Measurements from ENCODE around the gene SLC15A4.

SLC15A4 gene

DNA sequence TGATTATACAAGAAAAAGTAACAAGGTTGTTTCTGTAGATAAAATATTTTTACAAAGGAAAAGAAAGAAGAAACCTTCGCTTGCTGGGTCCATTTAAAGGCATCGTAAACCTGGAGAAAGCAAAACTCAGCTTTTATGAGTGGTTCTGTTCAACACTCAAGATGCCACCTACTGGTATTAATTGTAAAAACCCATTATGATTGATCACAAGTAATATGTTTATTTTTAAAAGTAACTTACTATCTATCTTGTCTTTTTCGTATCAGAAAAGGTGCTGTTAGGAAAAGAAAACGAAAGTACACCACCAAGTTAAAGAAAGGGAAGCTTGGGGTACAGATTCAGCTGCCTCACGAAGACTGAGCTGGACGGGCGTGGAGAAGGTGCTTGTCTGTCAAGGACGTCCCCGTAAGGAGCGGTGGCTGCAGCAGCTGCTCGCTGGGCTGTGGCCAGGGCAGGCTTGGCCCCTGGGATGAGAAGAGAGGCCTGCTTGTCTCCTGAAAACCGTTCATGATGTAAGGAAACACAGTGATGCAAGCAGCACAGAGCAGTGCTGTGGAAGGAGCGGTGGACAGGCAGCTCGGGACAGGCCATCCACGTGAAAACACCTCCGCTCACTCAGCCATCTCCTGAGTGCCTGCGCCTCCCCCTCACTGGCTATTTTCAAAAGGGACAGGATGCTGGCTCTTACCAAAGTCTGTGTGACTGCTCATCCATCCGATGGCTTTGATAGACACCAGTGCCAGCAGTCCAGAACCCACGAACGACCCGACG, 25.0 kb downstream of the SLC15A4 start:
- FAIRE-seq (no peak), DNase-seq (ENCODE audit: insufficient read length, low spot score) (no peak)
- no peak for TF ChIP-seq POLR2A (IDR thresholded peaks at IDR 0.05; ENCODE audit: low read depth, low read length)

DNA sequence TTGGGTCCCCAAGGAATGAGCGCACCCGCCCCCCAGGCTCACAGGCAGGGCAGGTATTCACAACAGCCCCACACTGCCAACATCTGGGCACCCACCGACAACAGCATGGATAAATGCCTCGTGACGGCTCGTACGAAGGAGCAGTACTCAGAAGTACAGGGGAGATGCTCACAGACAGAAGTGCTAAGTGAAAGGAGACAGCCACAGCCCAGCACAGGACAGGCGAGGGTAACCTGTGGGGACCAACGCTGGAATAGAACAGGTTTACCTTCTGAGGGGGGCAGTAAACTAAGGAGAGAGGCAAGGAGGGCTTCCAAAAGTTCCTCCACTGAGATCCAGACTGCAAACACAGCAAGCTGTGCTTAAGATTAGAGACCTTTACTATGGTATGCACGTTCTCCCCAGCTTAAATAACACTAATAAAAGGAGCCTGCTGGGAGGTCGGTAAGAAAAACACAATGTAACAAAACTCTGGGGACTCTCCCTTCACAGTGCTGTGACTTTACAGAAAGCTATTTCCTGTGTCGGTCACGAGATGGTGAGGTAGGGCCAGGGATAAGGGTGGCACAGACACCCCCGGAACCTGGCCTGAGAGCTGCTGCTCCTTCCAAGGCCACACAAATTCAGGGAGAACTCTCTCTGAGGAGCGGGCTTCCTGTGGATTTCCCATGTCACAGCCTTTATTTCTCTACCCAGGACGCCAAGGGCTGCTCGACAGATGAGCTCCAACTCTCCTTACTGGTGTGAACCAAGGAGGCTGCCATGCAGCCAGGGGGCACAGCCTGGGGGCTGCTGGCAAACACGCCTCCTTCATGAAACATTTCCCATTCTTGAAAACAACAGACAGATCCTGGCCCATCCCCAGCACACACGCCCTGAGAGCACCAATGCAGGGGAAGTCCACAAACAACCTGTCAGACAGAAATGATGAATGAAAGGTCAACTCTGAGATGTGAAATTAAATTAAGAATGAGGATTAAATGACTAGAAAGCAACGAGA, 26.3 kb downstream of the SLC15A4 start:
- TF ChIP-seq POLR2A (IDR thresholded peaks at IDR 0.05; ENCODE audit: low read depth, low read length) = no peak
- DNase-seq (ENCODE audit: insufficient read length, low spot score) (peak; percentile 81), FAIRE-seq (peak; percentile 72)

DNA sequence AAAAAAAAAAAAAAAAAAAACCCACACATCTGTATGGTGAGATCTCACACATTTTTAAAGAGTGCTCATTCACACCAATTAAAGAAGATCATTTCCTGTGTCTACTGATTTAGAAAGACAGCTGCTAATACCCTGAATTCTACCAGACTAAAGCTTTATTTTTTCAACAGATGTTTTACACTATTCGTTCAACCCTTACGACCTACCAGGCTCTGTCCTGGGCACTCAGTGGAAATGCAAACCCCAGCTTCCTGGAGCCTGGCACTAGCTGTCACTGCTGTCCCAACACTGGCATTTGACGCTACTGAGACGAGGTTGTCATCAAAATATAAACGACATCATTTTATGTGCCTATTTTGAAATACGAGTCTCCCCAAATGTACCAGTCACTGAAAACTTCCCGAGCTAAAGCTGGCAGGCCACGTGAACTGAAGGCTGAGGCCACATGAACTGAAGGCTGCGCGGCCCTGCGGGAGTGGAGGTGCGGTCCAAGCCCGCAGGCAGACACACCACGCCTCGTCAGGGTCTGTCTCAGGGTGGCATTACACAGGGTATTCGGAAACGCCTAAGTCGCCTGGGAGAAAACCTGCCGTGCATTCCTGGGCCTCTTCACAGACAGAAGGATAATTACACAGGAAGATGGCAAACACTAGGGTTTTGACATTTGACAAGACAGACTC, 27.2 kb downstream of the SLC15A4 start:
- DNase-seq (ENCODE audit: insufficient read length, low spot score) (no peak), FAIRE-seq (no peak)
- no peak for TF ChIP-seq POLR2A (IDR thresholded peaks at IDR 0.05; ENCODE audit: low read depth, low read length)

DNA sequence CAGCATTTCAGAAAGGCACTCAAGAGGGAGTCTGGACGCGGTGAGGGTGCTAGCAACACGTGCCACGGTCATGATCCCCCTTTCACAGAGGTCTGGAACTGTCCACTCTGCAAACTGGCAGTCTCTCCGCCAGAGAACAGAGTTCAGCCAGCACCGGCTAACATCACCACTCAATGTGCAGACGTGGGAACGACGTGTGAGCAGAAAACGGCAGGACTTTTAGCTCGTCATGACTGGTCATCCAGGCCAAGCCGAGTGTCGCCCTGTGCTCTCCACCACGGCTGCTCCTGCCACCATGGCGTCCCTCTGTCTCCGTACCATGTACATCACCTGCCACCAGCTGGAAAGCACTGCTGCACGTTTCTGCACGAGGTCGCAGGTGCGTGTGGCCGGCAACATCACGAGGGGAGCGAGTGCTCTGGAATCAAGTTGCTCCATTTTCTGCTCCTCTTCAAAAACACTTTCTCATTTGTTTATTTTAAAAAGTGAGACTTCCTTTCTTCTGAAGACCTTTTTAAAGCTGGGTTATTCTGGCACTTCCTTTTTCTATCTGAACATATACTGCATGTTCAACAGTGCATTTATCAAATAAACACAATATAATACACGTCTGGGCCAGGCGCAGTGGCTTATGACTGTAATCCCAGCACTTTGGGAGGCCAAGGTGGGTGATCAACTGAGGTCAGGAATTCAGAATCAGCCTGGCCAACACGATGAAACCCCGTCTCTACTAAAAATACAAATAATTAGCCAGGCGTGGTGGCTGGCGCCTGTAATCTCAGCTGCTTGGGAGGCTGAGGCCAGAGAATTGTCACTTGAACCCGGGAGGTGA, 28.0 kb downstream of the SLC15A4 start:
- DNase-seq (ENCODE audit: insufficient read length, low spot score) (no peak), FAIRE-seq (no peak)
- no peak for TF ChIP-seq POLR2A (IDR thresholded peaks at IDR 0.05; ENCODE audit: low read depth, low read length)

DNA sequence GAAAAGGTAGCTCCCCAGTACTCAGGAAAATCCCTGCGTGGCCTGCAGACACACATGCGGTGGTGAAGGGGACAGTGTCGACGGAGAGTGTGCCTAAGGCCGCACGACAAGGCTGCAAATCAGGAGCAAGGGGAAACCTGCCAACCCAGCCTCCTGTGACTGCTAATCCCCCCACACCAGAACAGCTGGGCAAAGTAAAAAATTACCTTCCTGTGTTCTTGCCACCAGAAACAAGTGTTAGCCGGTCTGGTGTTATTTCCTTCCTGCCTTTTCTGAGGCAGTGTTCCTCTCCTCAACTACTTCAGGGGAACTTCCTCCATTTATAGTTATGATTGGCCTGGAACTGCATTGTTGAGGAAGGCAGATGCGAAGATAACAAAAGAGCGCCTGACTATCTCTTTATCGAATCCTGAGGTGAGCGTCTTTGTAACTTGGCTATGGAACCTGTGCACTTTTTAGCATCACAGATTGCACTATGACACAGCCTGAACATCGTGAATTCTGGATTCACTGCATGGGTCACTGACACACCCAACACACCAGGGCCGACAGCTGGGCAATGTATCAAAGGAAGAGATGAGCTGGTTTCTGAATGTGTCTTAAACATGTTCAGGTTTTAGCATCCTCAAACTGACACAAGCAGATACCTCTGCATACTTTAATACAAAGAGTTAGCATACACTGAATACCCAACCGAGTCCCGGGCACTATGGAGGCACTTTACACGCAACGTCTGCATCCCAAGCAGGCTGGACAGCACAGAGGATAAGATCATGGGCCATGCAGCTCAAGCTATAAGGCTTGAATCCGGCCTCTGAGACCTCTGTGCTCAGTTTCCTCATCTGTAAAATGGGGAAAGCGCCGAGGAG, 28.9 kb downstream of the SLC15A4 start:
- no peak for DNase-seq (ENCODE audit: insufficient read length, low spot score)
- TF ChIP-seq POLR2A (IDR thresholded peaks at IDR 0.05; ENCODE audit: low read depth, low read length) = no peak
- no peak for FAIRE-seq

DNA sequence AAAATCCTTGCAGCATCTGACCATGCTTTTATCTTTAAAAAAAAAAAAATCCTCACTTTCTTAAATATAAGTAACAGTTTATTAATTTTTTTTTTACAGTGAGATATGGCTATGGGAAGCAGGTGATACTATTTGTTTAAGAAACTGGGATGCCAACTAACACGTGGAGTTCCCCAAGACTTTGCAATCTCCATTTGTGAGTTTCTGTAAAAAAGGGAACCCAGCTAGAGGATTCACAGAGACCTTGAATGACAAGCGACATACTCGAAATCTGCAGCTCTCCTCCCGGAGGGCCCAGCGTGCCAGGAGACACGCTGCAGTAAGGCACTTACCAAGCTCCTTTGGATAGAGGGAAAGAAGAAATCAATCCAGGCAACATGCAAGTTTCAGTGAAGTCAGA, 30.1 kb downstream of the SLC15A4 start:
- no peak for TF ChIP-seq POLR2A (IDR thresholded peaks at IDR 0.05; ENCODE audit: low read depth, low read length)
- FAIRE-seq (no peak), DNase-seq (ENCODE audit: insufficient read length, low spot score) (no peak)

DNA sequence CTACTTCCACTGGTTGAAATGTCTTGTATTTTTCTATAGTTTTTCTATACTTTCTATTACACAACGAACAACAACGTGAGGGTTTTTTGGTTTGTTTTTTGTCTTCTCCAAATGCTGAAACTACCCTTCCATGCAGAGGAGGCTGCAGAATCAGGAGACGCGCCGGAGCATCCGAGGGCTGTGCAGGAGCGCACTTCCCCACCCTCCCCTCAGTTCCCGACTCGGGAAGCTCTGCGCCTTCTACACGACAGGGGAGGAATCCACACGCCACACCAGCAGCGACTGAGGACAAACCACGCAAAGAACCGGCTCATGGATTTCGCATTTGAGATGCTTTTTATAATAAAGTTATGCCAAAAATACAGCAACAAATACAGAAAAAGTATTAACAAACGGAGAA, 30.9 kb downstream of the SLC15A4 start:
- FAIRE-seq = no peak
- no peak for DNase-seq (ENCODE audit: insufficient read length, low spot score)
- TF ChIP-seq POLR2A (IDR thresholded peaks at IDR 0.05; ENCODE audit: low read depth, low read length) = no peak

DNA sequence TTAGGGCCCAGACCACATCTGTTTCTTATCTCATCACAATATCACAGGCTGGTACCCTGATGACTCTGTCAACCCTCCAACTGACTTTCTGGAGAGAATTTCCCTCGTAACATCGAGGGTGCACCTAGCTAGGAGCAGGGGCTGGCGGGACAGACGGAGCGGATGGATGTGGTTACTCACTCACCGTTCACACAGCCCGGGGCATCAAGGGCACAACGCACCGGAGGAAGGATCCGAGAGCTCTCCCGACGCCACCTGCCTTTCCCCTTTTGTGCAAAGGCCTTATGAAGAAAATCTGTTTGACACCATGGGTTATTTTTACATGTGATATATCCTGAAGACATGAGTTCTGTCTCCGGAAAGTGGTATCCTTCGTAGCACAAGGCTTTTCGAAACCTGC, 31.4 kb downstream of the SLC15A4 start:
- TF ChIP-seq POLR2A (IDR thresholded peaks at IDR 0.05; ENCODE audit: low read depth, low read length) = no peak
- FAIRE-seq (no peak), DNase-seq (ENCODE audit: insufficient read length, low spot score) (no peak)

DNA sequence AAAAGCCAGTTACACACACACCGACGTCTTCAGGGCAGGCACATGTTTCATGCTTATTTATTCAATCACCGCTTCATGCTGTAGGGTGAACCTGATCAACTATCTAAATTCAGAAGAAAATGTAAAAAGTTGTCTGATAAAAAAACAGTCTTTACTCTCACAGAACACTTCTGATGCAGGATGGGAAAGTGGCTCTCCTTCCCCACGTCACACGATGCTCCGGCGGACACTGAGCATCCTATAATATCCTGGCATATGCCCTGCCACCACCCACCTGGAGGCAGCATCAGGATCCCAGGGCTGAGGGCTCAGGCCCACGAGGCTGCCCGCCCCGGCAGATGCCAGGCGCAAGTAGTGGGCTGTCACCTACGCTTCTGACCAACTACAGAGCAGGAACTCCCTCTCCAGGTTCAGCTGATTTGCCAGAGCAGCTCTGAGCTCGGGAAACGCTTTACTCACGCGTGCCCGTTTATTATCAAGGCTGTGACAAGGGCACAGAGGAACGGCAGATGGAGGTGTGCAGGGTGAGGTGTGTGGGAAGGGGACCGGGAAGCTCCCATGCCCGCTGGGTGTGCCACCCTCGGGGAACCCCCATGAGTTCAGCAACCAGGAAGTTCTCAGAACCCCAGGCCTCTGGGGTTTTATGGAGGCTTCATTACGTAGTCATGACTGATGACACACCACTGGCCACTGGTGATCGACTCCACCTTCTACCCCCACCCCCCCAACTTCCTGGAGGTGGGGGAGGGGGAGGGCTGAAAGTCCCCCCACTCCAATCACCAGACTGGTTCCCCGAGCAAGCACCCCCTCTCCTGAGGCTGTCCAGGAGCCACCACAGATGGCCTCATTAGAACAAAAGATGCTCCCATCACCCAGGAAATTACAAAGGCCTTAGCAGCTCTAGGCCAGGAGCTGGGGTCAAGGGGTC, 32.1 kb downstream of the SLC15A4 start:
- no peak for TF ChIP-seq POLR2A (IDR thresholded peaks at IDR 0.05; ENCODE audit: low read depth, low read length)
- FAIRE-seq (no peak), DNase-seq (ENCODE audit: insufficient read length, low spot score) (no peak)

DNA sequence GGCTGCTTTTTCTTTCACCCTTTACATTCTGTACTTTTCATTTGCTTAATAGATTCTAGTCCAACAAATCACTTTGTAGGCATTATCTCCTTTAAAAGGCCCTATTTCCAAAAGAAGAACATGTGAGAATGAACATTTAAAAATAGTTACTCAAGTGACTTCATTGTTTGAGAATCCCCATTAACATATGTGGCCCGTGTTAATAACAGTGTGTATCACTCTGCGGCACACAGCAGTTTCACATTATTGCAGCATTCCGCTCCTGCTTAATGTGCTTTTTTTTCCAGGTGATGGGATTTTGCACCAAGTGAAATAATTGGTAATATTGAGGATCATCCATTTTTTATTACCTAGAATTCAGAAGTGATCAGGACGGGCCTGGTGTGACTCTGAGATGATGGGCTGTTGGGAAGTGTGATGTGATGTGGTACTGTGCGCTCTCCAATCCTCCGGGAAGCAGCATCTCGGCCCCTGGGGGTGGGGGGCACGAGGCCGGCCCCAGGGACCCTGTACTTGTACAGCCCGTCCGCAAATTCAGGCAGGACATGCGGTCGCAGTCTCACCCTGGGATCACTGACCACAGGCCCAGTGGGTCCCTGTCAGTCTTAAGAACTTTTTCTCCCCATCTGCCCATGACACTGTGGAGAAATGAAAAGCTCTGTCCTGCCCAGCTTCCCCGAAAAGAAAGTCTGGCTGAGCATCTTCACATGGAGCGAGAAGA, 32.9 kb downstream of the SLC15A4 start:
- no peak for FAIRE-seq
- DNase-seq (ENCODE audit: insufficient read length, low spot score) = no peak
- TF ChIP-seq POLR2A (IDR thresholded peaks at IDR 0.05; ENCODE audit: low read depth, low read length) = no peak

DNA sequence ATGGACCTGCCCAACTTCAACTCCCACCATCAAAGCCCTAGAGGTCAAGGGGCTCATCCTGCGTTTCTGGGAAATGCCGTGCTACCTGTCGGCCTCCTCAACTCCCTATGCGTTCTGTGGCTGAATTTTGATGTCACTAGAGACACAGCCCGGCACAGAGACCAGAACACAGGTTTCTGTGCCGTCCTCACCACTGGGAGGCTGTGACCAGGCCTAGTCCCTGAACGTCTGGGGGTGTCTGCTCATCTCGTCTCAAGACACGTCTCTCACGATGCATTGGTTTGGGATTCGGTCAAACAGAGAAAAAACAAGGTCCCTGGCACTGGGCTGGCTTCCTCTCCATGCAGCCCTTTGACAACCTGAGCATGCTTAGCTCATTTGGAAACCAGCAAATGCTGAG, 33.5 kb downstream of the SLC15A4 start:
- no peak for TF ChIP-seq POLR2A (IDR thresholded peaks at IDR 0.05; ENCODE audit: low read depth, low read length)
- FAIRE-seq (no peak), DNase-seq (ENCODE audit: insufficient read length, low spot score) (no peak)
